ENCODE measurements around the gene EFCAB9. TPM values are rescaled to one million over a fixed set of nuclear protein-coding genes. Genes with fewer than 3 reads are reported as not detected.

The EFCAB9 gene
- total RNA-seq, 1 experiment from 2014 or later: not detected

GRCh38 chr5:172189693-172190296, 4.2 kb upstream of the EFCAB9 start:
- Histone ChIP-seq H3K9me2 (ENCODE audit: insufficient read depth) (no peaks in the 10 kb centered on the region), H3K27ac (ENCODE audit: low read depth, low read length) (no peak overlapping the region), H3K9ac (ENCODE audit: low read length) (no peak overlapping the region), H2AFZ (ENCODE audit: low read depth, low read length, poor library complexity, severe bottlenecking) (no peak overlapping the region), H4K20me1 (ENCODE audit: insufficient read depth) (no peaks in the 10 kb centered on the region), H3K27me3 (ENCODE audit: insufficient read depth, low read length) (no peaks in the 10 kb centered on the region), H3K9me3 (ENCODE audit: control insufficient read depth in 1 of 2, insufficient read depth in 1 of 2, low read depth in 1 of 2, low read length in 2 of 2) (no peaks in the 10 kb centered on the region), H3K79me2 (ENCODE audit: insufficient read depth, low read length) (peaks cover 13% of the 10 kb centered on the region), H3K4me3 (replicated peaks in 1 of 2; ENCODE audit: low read depth in 1 of 2, low read length in 2 of 2) (no peak overlapping the region), H3K4me2 (ENCODE audit: low read length) (peak overlapping the region; percentile 100), H3K36me3 (ENCODE audit: control insufficient read depth in 1 of 2, insufficient read depth in 2 of 2, low read length in 2 of 2) (no peaks in the 10 kb centered on the region), H3K4me1 (ENCODE audit: control insufficient read depth in 1 of 2, insufficient read depth in 2 of 2, low read length in 2 of 2) (peaks cover 10 to 28% of the 10 kb centered on the region in 2 experiments)
- ChIA-PET CTCF (interaction anchor here (0.9 to 1.3 kb wide), 3 partner anchors 84 to 278 kb away, joined by 3 to 5 read pairs (median 4); no protein-coding TSS in a partner anchor), RAD21 (ENCODE audit: low non-redundant PET in 1 of 2, low total read pairs in 2 of 2, uncharacterized antibody in 2 of 2, unreplicated experiment in 2 of 2) (interaction anchor here (0.5 to 0.6 kb wide), 2 partner anchors 27 to 61 kb away, joined by 5 to 7 read pairs; no protein-coding TSS in a partner anchor), POLR2A (interaction anchor here (1.5 kb wide), 1 partner anchor 15 kb away, joined by 4 read pairs; no protein-coding TSS in a partner anchor)
- BruUV-seq (replicated peaks): no TSS peak
- intact Hi-C loops (cut with micrococcal nuclease): loop anchor here (2.0 to 10.0 kb wide), 3 partner anchors 93 to 279 kb away; partner anchors contain the start of genes SH3PXD2B and UBTD2
- no peak for ATAC-seq
- DNase-seq (ENCODE audit: low read depth, low spot score): no peak
- no peak for TF ChIP-seq SRF (IDR thresholded peaks at IDR 0.05; ENCODE audit: low read depth)
- no peak for TF ChIP-seq EGR1 (IDR thresholded peaks at IDR 0.05; ENCODE audit: low read depth)
- TF ChIP-seq ATF3 (IDR thresholded peaks at IDR 0.05): no peak
- TF ChIP-seq TCF7L2 (IDR thresholded peaks at IDR 0.05; ENCODE audit: borderline replicate concordance, extremely low read depth, insufficient read depth, insufficient read length): no peak
- no peak for TF ChIP-seq YY1 (IDR thresholded peaks at IDR 0.05; ENCODE audit: extremely low read depth, insufficient replicate concordance, low read depth, low read length)
- TF ChIP-seq ZFX (IDR thresholded peaks at IDR 0.05): no peak
- TF ChIP-seq EZH2 (IDR thresholded peaks at IDR 0.05): no peak
- TF ChIP-seq, protein P1, sequence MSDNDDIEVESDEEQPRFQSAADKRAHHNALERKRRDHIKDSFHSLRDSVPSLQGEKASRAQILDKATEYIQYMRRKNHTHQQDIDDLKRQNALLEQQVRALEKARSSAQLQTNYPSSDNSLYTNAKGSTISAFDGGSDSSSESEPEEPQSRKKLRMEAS (IDR thresholded peaks at IDR 0.05): no peak
- TF ChIP-seq ELF1 (IDR thresholded peaks at IDR 0.05; ENCODE audit: borderline replicate concordance, low read depth): no peak
- TF ChIP-seq CEBPB (IDR thresholded peaks at IDR 0.05; ENCODE audit: low read depth): no peak
- TF ChIP-seq SIN3A (IDR thresholded peaks at IDR 0.05; ENCODE audit: low read depth): no peak
